HG02938 (cell line): ENCODE measurements around the gene PRKCE.
A peak's percentile ranks its signal among the peaks of the same experiment; 100 is the strongest.
"Not testable (repeated sequence)": the region's sequence is repeated elsewhere in the genome, so short reads cannot be mapped to it uniquely, and the experiment has no call there.

ENCODE experiments used
- ATAC-seq: cut with Tn5 transposase; IDR thresholded peaks from one replicate; pipeline ENCODE4 v1.9.1; 2021; ENCODE audit warnings: mild to moderate bottlenecking, moderate library complexity; ENCODE audit not compliant: unreplicated experiment

PRKCE gene

DNA sequence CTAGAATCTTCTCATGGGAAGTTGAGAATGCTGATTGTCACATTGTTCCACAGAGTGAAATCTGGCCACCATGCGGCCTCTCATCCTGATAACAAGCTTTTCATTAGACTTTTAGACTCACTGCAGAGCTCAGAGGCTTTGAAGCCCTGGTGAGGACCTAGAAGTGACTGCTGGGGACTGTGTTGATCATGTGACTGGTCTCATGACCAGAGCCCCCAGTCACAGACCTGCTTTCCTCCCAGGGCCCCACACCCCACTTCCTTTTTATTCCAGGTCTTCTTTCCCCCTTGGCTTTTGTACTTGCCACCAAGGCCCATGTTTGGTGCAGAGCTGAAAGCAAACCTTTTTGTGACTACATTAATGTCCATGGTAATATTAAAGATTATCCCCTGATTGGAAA, 45.2 kb downstream of the PRKCE start:
- no peak for ATAC-seq

DNA sequence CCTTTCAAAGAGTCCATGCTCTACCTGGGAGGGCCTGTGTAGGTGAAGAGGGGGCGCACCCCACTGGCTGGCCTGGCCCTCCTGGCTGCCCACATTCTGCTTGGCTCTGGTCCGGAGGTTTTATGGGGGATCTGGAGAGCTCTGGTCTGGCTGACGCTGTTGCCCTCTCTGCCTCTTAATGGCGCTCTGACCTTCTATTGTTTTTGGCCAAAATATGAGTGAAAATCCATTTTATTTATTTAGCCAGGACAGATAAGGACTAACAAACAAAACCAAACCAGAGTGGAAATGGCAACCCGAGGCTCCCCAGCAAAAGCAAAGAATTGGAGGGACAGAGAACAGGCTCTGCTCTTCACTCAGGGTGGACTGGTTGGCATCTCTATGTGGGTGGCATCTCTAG, 45.7 kb downstream of the PRKCE start:
- ATAC-seq: no peak

DNA sequence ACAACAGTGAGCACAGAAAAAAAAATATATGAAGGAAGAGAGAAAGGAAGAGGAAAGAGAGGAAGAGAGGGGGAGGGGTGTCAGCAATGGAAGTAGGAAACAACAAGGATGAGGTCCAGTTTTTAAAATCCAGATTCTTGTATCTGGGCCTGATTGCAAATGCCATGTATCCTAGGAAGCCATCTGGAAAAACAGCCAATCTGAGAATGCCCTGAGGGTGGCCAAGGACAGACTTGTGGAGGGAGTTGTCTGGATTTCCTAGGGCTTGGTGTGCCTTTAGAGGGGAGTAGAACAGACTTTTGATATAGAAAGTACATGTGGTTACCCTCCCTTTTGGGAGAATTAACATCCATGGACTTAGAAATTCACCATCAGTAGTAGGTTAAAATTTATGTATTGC, 47.1 kb downstream of the PRKCE start:
- ATAC-seq: no peak

DNA sequence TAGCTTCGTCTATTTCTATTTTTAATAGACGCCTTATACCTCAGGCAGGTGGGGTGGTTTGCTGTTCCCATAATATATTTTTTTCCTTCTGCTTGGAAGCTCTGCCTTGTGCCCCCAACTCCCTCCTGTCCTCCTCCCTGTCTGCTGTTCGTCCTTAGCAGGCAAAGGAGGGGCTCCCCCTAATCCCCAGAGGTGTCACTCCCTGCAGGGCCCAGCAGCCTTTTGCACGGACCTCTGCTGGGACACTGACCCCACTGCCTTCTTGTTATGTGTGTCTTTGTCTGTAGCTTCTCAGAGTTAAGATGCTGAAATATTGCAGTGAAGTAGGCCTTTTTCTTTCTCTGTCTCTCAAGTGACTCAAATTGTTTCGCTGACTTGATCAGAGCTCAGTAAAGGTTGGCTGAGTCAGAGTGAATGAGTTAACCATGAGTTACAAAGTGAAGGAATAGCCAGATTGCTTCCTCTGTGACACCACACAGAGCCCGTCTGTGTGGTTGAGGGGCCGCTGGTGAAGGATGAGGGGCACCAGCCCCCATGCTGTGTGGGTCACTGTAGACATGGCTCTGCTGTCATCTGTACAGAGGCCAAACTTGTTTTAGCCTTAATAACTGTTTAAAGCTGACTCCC, 47.7 kb downstream of the PRKCE start:
- peak; percentile 78 for ATAC-seq

DNA sequence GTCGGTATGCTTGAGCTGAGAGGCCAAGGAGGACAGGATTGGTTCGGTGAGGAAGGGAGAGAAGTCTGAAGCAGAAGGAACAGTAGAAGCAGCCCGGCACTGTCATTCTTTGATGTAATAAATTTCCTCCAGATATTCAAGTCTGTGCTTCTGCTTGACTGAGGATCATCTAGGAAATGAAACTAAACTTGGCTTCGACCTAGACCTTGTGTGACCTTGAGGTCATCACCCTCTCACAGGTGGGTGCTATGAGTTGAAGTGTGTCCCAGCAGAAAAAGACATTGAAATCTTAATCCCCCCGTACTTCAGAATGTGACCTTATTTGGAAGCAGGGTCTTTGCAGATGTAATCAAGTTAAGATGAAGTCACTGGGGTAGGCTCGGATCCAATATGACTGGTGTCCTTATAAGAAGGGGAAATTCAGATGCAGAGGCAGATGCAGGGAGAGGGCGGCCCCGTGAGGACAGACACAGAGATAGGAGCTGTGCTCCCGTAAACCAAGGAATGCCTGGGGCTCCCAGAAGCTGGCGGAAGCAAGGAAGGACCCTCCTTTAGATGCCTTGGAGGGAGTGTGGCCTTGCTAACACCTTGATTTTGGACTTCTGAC, 49.0 kb downstream of the PRKCE start:
- ATAC-seq: no peak

DNA sequence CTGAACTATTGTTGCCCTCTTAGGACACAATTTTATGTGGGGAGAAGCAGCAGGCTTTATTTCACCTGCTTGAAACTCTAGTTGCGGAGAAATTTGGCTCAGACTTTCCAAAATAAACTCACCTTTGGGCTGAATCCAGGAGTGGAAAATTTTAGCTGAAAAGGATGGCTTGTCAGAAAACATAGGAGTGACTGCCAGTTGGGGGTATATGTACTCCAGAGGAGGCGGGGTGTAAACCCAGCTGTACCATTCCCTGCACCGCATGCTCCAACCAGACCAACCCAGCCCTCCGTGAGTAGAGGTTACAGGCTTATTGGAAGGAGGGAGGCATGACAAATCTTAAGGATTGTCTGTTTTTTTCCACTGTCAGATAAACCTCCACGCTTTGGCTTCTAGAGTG, 53.8 kb downstream of the PRKCE start:
- ATAC-seq: no peak

DNA sequence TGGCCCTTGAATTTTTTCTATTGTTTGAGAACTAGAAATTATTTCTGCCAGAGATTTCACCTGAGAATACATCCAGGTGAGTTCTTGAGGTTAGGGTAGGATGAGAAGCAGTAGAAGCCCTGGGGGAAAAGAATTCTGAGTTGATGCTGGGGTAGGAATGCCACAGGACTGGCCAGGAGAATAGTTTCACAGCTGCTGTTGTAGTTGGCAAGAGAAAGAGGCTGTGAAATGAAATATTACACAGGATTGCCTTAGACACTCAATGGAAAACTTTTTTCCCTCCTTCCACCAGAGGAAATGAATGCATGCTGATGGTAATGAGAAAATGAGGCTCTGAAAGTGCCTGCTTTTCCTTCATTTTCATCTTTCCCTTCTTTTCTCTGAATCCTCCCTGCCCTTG, 54.6 kb downstream of the PRKCE start:
- no peak for ATAC-seq

DNA sequence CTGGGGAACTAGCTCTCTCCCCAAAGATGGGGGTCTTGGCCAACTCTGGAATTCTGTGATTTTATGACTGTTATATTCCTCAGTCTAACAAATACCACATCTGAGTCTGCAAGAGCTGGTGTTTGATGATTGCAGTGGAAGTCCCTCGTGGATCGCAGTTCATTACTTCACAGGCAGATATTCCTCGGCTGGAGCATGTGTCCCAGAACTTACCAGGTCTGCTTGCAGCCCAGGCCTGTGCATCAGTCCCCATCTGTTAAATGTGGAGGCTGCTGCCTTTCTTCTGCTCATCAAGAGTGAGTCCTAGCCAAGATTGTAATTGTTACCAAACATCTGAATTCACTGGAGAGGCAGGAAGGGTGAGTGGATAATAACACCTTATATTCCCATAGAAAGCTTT, 55.5 kb downstream of the PRKCE start:
- ATAC-seq: no peak

DNA sequence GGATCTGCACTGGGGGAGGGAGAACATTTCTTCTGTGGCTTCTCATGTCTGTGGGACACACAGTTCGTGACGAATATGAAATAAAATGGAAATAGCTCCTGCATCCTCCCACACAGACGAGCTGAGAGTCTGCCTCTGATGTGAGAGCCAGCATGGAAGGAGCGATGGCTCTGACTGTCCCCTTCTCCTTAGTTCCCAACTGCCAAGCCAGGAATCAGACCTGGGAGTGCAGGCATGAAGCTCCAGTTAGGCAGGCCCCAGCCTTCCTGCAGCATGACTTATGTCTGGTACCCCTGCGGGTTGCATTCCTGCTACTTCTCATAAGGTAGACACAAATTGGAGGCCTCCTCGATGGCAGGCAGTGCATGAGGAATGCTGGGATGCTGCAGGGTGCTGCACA, 56.2 kb downstream of the PRKCE start:
- no peak for ATAC-seq

DNA sequence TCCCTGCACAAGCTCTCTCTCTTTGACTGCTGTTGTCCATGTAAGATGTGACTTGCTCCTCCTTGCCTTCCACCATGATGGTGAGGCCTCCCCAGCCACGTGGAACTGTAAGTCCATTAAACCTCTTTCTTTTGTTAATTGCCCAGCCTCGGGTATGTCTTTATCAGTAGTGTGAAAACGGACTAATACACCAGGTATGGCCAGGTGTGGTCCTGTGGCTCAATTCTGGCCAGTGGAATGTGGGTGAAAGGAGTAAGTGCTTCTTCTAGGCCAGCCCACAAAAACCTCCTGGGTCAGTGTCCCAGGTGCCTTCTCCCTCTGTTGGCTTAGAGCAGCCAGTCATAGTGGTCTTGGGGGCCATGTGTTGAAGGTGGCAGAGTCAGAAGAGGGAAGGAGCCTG, 57.0 kb downstream of the PRKCE start:
- no peak for ATAC-seq

DNA sequence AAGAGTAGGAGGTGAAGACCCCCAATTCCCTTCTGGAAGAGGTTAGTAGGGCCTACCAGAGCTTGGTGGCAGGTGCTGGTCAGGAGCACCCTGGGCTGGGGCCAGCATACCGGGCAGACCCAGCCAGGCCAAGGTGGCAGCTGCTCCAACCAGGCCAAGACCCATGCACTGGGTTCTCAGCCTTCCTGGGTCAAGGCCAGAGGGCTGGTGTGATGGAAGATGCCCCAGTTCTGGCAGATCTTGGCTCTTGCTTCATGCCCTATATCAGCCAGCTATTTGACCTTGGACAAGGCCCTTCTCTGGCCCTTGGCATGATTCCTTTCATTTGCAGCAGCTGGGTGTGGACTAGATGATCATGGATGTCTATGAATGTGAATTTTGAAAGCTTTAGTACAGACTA, 57.7 kb downstream of the PRKCE start:
- ATAC-seq: no peak

DNA sequence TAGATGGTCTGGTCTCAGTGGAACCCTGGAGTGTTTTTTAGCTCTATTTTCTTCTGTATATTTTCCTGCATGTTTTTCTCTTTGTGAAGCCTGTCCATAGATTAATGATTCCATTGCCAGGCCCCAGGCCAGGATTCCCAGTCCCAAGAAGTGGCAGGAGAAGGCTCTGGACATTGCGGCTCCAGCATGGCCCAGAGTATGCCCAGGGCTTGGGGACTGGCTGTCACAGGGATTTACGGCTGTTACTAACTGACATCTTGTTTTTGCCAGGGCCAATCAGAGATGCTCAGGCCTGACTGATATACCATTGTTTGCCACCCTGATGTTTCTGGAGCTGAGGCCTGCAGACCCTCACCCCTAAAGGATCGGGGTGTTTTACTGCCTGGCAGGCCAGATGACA, 59.0 kb downstream of the PRKCE start:
- no peak for ATAC-seq

DNA sequence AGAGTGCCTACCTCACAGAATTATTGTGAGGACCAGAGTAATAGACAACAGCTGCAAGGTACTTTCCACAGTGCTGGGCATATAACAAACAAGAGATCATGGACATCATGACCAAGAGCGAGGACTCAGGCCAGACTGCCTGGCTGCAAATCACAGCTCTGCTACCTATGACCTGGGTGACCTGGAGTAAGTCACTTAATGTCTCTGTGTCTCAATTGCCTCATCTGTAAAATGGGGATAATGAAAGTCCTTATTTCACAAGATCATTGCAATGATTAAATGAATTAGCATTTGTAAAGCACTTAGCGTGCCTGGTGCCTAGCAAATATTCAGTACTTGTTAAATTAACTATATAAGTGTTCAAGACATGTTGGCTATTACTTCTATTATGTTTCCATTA, 59.7 kb downstream of the PRKCE start:
- no peak for ATAC-seq

DNA sequence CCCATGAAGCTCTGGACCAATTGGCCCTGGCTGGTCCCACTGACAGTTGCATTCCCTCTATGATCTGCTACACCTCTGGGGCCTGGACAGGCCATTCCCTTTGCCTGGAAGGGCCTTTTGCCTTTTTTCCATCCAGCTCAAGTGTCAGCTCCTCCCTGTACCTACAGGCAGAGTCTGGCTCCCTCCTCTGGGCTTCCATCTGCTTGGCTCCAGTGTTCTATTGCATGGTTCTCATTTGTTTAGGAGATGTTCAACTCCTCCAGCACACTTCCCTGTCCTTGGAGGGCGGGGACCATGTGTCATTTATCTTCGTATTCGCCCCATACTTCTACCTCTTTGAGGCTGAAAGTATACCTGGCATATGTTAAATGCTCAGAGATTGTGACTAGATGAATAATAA, 61.1 kb downstream of the PRKCE start:
- ATAC-seq: no peak

DNA sequence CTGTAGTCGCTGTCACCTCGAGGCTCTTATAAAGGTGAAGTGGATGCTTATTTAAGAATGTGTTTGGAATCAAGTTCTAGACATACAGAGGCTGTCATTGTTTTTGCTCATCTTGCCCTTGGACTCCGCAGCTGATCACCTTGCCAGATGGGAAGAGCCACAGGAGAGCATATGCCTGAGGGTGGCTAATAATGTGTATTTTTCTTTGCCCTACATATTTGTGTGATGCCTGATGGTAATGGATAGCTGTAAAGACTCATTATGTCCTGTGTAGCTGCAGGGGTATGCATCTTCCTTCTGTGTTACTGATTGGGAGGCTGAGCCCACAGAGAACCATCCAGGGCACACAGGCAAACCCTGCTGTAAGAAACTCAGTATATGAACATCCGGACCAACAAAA, 61.7 kb downstream of the PRKCE start:
- no peak for ATAC-seq

DNA sequence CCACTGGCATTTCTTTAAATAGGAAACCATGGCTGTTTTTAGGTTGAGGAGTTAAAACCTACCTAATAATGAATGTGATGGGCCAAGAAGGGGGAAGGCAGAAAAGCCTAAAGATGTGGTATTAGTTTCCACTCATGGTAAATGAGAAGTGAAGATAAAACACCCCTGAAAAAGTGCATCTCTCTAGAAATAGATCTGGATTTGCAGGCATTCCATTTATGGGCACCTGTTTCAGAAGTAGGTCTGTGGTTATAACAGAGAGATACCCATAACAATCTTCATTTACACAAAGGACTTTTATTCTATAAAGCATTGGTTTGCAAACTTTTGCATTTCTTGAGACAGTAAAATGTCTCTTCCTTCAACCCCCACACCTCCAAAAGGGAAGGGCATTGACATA, 62.1 kb downstream of the PRKCE start:
- ATAC-seq: no peak

DNA sequence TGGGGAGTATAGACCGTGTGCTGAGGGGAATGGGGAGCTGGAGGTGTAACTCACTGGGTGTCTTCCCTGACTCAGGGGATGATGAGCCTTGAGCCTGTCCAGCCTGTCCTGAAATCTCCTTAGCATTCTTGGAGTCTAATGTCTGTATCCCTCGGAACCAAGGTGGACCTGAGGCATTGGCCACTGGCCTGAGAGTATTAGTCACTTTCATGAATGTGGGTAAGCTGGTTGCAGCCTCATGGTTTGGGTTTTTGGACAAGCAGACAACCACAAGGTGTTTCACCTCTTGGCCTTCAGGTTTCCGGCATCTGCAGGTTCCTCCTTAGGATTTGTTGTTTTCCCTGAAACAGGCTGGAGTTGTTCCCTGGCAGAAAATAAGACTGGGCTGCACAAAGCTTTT, 63.2 kb downstream of the PRKCE start:
- ATAC-seq: no peak

DNA sequence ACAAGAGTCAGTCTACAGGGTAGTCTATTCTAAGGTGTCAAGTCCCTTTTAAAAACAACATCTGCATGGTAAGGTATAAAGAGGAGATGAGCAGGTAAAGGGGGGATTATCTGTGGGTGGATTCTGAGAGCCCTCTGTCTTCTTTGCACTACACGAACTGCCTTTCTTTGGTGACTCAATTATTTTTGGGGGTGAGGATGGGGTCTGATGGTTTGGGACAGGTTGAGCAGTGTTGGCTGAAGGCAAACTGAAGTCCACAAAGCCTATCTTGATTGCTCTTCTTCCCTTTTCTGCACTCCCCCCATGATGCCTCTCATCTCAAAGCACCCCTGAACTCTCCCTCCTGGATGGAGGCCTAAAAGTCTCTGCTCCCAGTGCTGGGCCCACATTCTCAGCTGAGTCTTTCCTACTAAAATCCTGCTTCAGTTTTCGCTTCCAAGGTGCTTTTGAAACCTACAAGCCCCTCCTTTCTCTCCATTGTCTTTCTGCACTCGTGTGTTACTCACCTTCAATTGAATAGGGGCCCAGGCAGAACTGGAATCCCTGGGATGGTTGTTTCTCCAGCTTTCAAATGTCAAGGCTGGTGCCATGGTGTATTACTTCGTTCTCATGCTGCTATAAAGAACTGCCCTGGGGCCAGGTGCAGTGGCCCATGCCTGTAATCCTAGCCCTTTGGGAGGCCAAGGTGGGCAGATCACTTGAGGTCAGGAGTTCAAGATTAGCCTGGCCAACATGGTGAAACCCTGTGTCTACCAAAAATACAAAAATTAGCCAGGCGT, 64.3 kb downstream of the PRKCE start:
- no peak for ATAC-seq

DNA sequence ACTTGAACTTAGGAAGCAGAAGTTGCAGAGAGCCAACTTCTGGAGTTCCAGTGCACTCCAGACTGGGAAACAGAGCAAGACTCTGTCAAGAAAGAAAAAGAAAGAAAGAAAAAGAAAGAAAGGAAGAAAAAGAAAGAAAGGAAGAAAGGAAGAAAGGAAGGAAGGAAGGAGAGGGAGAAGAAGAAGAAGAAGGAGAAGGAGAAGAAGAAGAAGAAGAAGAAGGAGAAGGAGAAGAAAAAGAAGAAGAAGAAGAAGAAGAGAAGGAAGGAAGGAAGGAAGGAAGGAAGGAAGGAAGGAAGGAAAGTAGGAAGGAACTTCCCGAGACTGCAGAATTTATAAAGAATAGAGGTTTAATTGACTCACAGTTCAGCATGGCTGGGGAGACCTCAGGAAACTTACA, 65.0 kb downstream of the PRKCE start:
- ATAC-seq: not testable (repeated sequence)

DNA sequence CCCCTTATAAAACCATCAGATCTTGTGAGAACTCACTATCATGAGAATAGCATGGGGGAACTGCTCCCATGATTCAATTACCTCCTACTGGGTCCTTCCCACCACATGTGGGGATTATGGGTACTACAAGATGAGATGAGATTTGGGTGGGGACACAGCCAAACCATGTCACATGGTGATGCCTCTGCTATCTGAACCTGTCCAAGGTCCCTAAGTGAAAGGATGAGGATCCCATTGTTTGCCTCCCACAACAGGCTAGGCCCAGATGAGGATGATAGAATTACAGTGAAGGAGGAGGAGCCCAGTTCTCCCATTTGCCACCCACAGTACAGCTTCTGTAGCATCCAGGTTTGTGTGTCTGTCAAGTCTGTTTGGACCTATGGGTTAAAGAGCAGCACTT, 65.4 kb downstream of the PRKCE start:
- ATAC-seq: no peak

DNA sequence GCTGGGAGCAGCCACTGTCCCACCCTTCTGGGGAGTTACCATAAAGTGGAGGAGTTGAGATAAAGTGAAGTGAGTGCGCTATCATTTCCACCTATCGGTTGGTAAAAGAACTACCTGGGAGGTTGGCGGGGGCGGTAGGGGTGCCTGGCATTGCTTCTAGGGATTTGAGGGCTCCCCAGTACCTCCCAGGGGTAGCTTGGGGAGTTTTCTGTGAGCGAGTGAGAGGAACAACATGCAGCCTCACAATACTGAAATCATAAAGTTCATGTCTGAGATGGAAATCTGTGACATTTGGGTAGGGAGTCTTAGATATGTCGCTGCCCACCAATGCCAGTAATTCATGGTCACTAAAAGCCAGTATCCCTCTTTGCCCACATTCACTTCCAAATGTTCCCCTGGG, 68.7 kb downstream of the PRKCE start:
- ATAC-seq: no peak

DNA sequence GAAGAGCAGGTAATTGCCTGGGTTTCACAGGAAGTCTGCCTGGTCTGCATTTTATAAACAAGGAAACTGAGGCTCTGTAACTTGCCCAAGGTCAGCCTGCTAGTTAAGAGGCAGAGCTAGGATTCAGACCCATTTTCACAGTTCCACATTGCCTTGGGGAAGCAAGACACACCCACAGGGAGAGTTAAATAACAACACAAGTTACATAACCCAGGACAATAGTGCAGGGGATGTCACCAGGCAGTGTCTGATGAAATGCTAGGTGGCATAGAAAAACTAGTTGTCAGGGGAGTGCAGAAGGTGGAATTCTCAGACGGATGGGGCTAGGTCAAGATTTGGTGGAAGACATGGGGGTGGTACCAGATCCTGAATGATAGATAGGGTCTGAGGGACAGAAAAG, 69.7 kb downstream of the PRKCE start:
- no peak for ATAC-seq
